IMR-90 (cell line): ENCODE measurements around the gene TMF1.

Experiments
- FOS ChIP-seq: fragments of 150-350 bp; IDR thresholded peaks from 2 replicates; pipeline ENCODE4 v1.6.1; 2016; ENCODE audit warnings: low read depth, low read length
- MXI1 ChIP-seq: IDR thresholded peaks from 2 replicates; pipeline ENCODE4 v1.6.1; 2012; ENCODE audit warnings: low read depth, mild to moderate bottlenecking, low read length, moderate library complexity, borderline replicate concordance
- POLR2A ChIP-seq: IDR thresholded peaks from 2 replicates; pipeline ENCODE4 v1.6.1; 2012; ENCODE audit warnings: mild to moderate bottlenecking, low read depth, low read length
- RAD21 ChIP-seq: IDR thresholded peaks from 2 replicates; pipeline ENCODE4 v1.6.1; 2012; ENCODE audit warnings: low read length, improper control_type of control experiment
- TF ChIP-seq, protein P1 (sequence below): conservative IDR thresholded peaks from 2 replicates; pipeline ENCODE4 v1.5.1; 2012; ENCODE audit warnings: mild to moderate bottlenecking, low read depth, low read length, improper control_type of control experiment

- TF ChIP-seq FOS (no peak), POLR2A (no peak), RAD21 (no peak), MXI1 (no peak)
- TF ChIP-seq, protein P1, sequence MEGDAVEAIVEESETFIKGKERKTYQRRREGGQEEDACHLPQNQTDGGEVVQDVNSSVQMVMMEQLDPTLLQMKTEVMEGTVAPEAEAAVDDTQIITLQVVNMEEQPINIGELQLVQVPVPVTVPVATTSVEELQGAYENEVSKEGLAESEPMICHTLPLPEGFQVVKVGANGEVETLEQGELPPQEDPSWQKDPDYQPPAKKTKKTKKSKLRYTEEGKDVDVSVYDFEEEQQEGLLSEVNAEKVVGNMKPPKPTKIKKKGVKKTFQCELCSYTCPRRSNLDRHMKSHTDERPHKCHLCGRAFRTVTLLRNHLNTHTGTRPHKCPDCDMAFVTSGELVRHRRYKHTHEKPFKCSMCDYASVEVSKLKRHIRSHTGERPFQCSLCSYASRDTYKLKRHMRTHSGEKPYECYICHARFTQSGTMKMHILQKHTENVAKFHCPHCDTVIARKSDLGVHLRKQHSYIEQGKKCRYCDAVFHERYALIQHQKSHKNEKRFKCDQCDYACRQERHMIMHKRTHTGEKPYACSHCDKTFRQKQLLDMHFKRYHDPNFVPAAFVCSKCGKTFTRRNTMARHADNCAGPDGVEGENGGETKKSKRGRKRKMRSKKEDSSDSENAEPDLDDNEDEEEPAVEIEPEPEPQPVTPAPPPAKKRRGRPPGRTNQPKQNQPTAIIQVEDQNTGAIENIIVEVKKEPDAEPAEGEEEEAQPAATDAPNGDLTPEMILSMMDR = no peak
Observed at GRCh38 chr3:68973639-68974038, 78.5 kb downstream of the TMF1 start.
